ENCODE data around the gene POLR2C.

GRCh38 chr16:57482845-57483545 is 20.5 kb downstream of the POLR2C start:
- no peak for TF ChIP-seq CTCF (conservative IDR thresholded peaks at IDR 0.05; ENCODE audit: low read depth in 2 of 2)
- TF ChIP-seq POLR2AphosphoS5 (IDR thresholded peaks at IDR 0.05; ENCODE audit: low read depth), result no peak
- TF ChIP-seq EZH2 (IDR thresholded peaks at IDR 0.05; ENCODE audit: low read depth, unreplicated experiment), result no peak
- no peak for TF ChIP-seq CREB1 (CRISPR knock-in tag; IDR thresholded peaks at IDR 0.05; ENCODE audit: low read depth)
- TF ChIP-seq JUNB (IDR thresholded peaks at IDR 0.05; ENCODE audit: unreplicated experiment), result no peak
- TF ChIP-seq NANOG (IDR thresholded peaks at IDR 0.05; ENCODE audit: borderline replicate concordance), result no peak
- TF ChIP-seq REST (IDR thresholded peaks at IDR 0.05; ENCODE audit: unreplicated experiment), result no peak
- TF ChIP-seq EZH2phosphoT487 (IDR thresholded peaks at IDR 0.05; ENCODE audit: unreplicated experiment), result no peak
- no peak for TF ChIP-seq ETS1 (IDR thresholded peaks at IDR 0.05)
- TF ChIP-seq ZNF114 (CRISPR knock-in tag; IDR thresholded peaks at IDR 0.05), result no peak
- TF ChIP-seq STAT1 (IDR thresholded peaks at IDR 0.05; ENCODE audit: unreplicated experiment), result no peak
- no peak for TF ChIP-seq ZNF331 (CRISPR knock-in tag; IDR thresholded peaks at IDR 0.05; ENCODE audit: low read depth)
- TF ChIP-seq ZNF462 (CRISPR knock-in tag; IDR thresholded peaks at IDR 0.05), result no peak

All from GM23338 (cell line).